Nephron (organoid): Measurements from ENCODE around the gene PDZRN4.
"Not testable (repeated sequence)": the region's sequence is repeated elsewhere in the genome, so short reads cannot be mapped to it uniquely, and the experiment has no call there.

ENCODE experiments used
- H3K27ac Mint-ChIP-seq, 3 experiments: 2 replicates each; pipeline ENCODE4 v1.8.0; 2020; ENCODE audit warnings: mixed read lengths in 3 of 3, mild to moderate bottlenecking in 2 of 3, moderate library complexity in 1 of 3
- H3K27me3 Mint-ChIP-seq: 2 replicates; pipeline ENCODE4 v1.8.0; 2021; ENCODE audit warnings: low read depth, mild to moderate bottlenecking, moderate library complexity, mixed read lengths
- H3K36me3 Mint-ChIP-seq: 2 replicates; pipeline ENCODE4 v1.8.0; 2020; ENCODE audit warnings: low read depth, mixed read lengths
- H3K4me1 Mint-ChIP-seq: 2 replicates; pipeline ENCODE4 v1.8.0; 2020; ENCODE audit warnings: mixed read lengths
- H3K4me3 Mint-ChIP-seq, 3 experiments: 2 replicates each; pipeline ENCODE4 v1.8.0; 2020; ENCODE audit warnings: mild to moderate bottlenecking in 3 of 3, mixed read lengths in 3 of 3, moderate library complexity in 2 of 3
- H3K9me3 Mint-ChIP-seq: 2 replicates; pipeline ENCODE4 v1.8.0; 2020; ENCODE audit warnings: mixed read lengths
- CTCF ChIP-seq, 3 experiments: fragments of 200-600 bp; sonication (generic); IDR thresholded peaks; one replicate each; pipeline ENCODE4 v1.5.0; 2021; ENCODE audit warnings: antibody characterized with exemption in 3 of 3; ENCODE audit not compliant: unreplicated experiment in 3 of 3

PDZRN4 gene

GRCh38 chr12:41264281-41264680, 76.2 kb downstream of the PDZRN4 start:
- no peaks in the 10 kb centered on the region for H3K36me3 Mint-ChIP-seq
- no peaks in the 10 kb centered on the region for H3K27me3 Mint-ChIP-seq
- TF ChIP-seq CTCF (IDR thresholded peaks at IDR 0.05; ENCODE audit: unreplicated experiment in 3 of 3), result peak; percentile 44 to 71 (median 57)
- no peaks in the 10 kb centered on the region for H3K4me1 Mint-ChIP-seq
- no peaks in the 10 kb centered on the region for H3K9me3 Mint-ChIP-seq
- no peak overlapping the region for H3K4me3 Mint-ChIP-seq
- no peak overlapping the region for H3K27ac Mint-ChIP-seq

GRCh38 chr12:41269056-41269455, 80.9 kb downstream of the PDZRN4 start:
- Mint-ChIP-seq H3K36me3 (no peaks in the 10 kb centered on the region), H3K4me3 (no peak overlapping the region), H3K9me3 (no peaks in the 10 kb centered on the region), H3K27me3 (no peaks in the 10 kb centered on the region), H3K4me1 (no peaks in the 10 kb centered on the region), H3K27ac (no peak overlapping the region)
- TF ChIP-seq CTCF (IDR thresholded peaks at IDR 0.05; ENCODE audit: unreplicated experiment in 3 of 3), result no peak

GRCh38 chr12:41271489-41271888, 83.4 kb downstream of the PDZRN4 start:
- Mint-ChIP-seq H3K9me3 (no peaks in the 10 kb centered on the region), H3K27ac (no peak overlapping the region), H3K4me3 (no peak overlapping the region), H3K27me3 (no peaks in the 10 kb centered on the region), H3K4me1 (no peaks in the 10 kb centered on the region), H3K36me3 (no peaks in the 10 kb centered on the region)
- TF ChIP-seq CTCF (IDR thresholded peaks at IDR 0.05; ENCODE audit: unreplicated experiment in 3 of 3), result no peak

GRCh38 chr12:41274643-41275042, 86.5 kb downstream of the PDZRN4 start:
- H3K27me3 Mint-ChIP-seq, result no peaks in the 10 kb centered on the region
- H3K36me3 Mint-ChIP-seq, result no peaks in the 10 kb centered on the region

GRCh38 chr12:41277100-41277945, 89.2 kb downstream of the PDZRN4 start:
- peak; percentile 76 to 89 (median 79) for TF ChIP-seq CTCF (IDR thresholded peaks at IDR 0.05; ENCODE audit: unreplicated experiment in 3 of 3)
- Mint-ChIP-seq H3K36me3 (no peaks in the 10 kb centered on the region), H3K4me3 (peak overlapping the region in 1 of 3 experiments; percentile 12), H3K4me1 (peaks cover 21% of the 10 kb centered on the region), H3K27me3 (no peaks in the 10 kb centered on the region), H3K27ac (peak overlapping the region; percentile 53 to 80 (median 56)), H3K9me3 (no peaks in the 10 kb centered on the region)

More at GRCh38 chr12:41274643-41275042, 86.5 kb downstream of the PDZRN4 start:
- Mint-ChIP-seq H3K9me3 (no peaks in the 10 kb centered on the region), H3K27ac (peak overlapping the region; percentile 42 to 65 (median 50)), H3K4me1 (peaks cover 20% of the 10 kb centered on the region), H3K4me3 (no peak overlapping the region)
- TF ChIP-seq CTCF (IDR thresholded peaks at IDR 0.05; ENCODE audit: unreplicated experiment in 3 of 3), result no peak

- Mint-ChIP-seq H3K4me1 (peaks cover 21% of the 10 kb centered on the region), H3K36me3 (no peaks in the 10 kb centered on the region), H3K9me3 (no peaks in the 10 kb centered on the region), H3K4me3 (peak overlapping the region in 1 of 3 experiments; percentile 6), H3K27ac (peak overlapping the region; percentile 53 to 80 (median 56)), H3K27me3 (no peaks in the 10 kb centered on the region)
- no peak for TF ChIP-seq CTCF (IDR thresholded peaks at IDR 0.05; ENCODE audit: unreplicated experiment in 3 of 3)
Measured at GRCh38 chr12:41277946-41278267, 89.8 kb downstream of the PDZRN4 start.

GRCh38 chr12:41280341-41281095, 92.4 kb downstream of the PDZRN4 start:
- H3K4me3 Mint-ChIP-seq, H3K36me3 Mint-ChIP-seq, H3K27ac Mint-ChIP-seq, H3K9me3 Mint-ChIP-seq, H3K27me3 Mint-ChIP-seq: not testable (repeated sequence)
- H3K4me1 Mint-ChIP-seq, result peaks cover 21% of the 10 kb centered on the region

GRCh38 chr12:41285470-41285869, 97.3 kb downstream of the PDZRN4 start:
- not testable (repeated sequence) for H3K27ac Mint-ChIP-seq, H3K36me3 Mint-ChIP-seq, H3K9me3 Mint-ChIP-seq, H3K4me3 Mint-ChIP-seq, H3K27me3 Mint-ChIP-seq
- peaks cover 32% of the 10 kb centered on the region for H3K4me1 Mint-ChIP-seq
